ENCODE measurements around the gene TDRD1. TPM values are rescaled to one million over a fixed set of nuclear protein-coding genes. Genes with fewer than 3 reads are reported as not detected.

The TDRD1 gene
- total RNA-seq, 5 donors from 2014 or later (not counting 1 experiment from before 2014, with no cell fraction given), result 0.12 to 0.38 (median 0.25) TPM; not detected in 1

DNA sequence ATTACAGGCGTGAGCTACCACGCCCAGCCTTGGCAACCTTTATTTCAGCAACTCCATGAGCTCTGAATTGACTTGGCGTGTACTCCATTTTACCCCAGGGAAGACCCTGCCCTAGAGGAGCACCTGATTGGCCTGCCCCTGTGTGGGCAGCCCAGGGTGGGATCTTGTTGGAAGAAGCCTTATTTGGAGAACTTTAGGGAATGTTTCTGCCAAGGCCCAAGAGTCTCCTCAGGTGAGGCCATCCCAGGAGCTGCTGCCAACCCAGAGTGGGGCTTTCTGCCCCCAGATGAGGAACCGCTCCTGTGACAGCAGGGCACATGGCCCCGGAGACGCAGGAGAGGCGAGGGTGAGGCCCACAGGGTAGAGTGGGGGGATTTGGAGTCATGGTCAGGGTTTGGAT is 101.9 kb downstream of the TDRD1 start:
- ChIA-PET POLR2A (no interaction called here), CTCF (no interaction called here)
- no peaks in the 10 kb centered on the region for H3K4me1 Mint-ChIP-seq
- H3K36me3 Mint-ChIP-seq, result no peaks in the 10 kb centered on the region
- no peak overlapping the region for H3K4me3 Mint-ChIP-seq
- Histone ChIP-seq H3K4me1 (ENCODE audit: control insufficient read depth in 1 of 2, extremely low read depth in 1 of 2, insufficient read depth in 2 of 2, low read length in 2 of 2) (no peaks in the 10 kb centered on the region), H3K9me3 (no peaks in the 10 kb centered on the region), H3K27ac (ENCODE audit: low read length) (no peak overlapping the region), H3K27me3 (replicated peaks in 1 of 2; ENCODE audit: control insufficient read depth in 2 of 2, extremely low read depth in 1 of 2, insufficient read depth in 2 of 2, low read length in 1 of 2) (peaks cover 0 to 30% of the 10 kb centered on the region in 2 experiments), H3K36me3 (ENCODE audit: control insufficient read depth in 2 of 2, extremely low read depth in 1 of 2, insufficient read depth in 1 of 2, low read length in 1 of 2) (no peaks in the 10 kb centered on the region), H3K4me3 (ENCODE audit: control insufficient read depth in 1 of 2, extremely low read depth in 1 of 2, low read length in 1 of 2) (no peak overlapping the region)
- H3K27ac Mint-ChIP-seq, result no peak overlapping the region
- WGBS (ENCODE audit: insufficient coverage), result 66% methylated on average over 4 of the region's 7 CpGs
- peaks cover 5 to 13% of the 10 kb centered on the region in 2 donors for H3K27me3 Mint-ChIP-seq
- no peak for ATAC-seq (replicated peaks in 1 of 4)
- no peak for DNase-seq
- no peaks in the 10 kb centered on the region for H3K9me3 Mint-ChIP-seq

DNA sequence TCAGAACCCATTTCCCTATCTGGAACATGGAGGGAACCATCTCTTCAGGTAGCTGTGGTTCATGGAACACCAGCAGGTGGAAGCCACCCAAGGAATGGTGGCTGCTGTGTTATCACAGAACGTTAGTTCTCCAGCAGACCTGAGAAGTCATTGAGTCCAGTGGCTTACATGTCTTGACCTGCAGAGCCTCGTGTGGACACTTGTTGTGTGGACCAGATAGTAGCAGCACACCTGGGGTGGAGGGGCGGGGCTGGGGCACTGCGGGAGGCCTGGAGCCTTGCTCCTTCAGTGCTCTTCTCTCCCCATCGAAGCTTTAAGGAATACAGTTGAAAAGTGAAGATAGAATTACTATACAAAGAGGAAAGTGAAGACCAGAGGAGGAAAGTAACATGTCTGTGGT is 102.3 kb downstream of the TDRD1 start:
- Mint-ChIP-seq H3K4me1 (no peaks in the 10 kb centered on the region), H3K36me3 (no peaks in the 10 kb centered on the region), H3K27ac (no peak overlapping the region), H3K9me3 (no peaks in the 10 kb centered on the region), H3K27me3 (peaks cover 5 to 13% of the 10 kb centered on the region in 2 donors), H3K4me3 (no peak overlapping the region)
- DNase-seq (no peak), ATAC-seq (replicated peaks in 1 of 4) (no peak)
- Histone ChIP-seq H3K4me3 (ENCODE audit: control insufficient read depth in 1 of 2, extremely low read depth in 1 of 2, low read length in 1 of 2) (no peak overlapping the region), H3K4me1 (ENCODE audit: control insufficient read depth in 1 of 2, extremely low read depth in 1 of 2, insufficient read depth in 2 of 2, low read length in 2 of 2) (no peaks in the 10 kb centered on the region), H3K9me3 (no peaks in the 10 kb centered on the region), H3K36me3 (ENCODE audit: control insufficient read depth in 2 of 2, extremely low read depth in 1 of 2, insufficient read depth in 1 of 2, low read length in 1 of 2) (no peaks in the 10 kb centered on the region), H3K27me3 (replicated peaks in 1 of 2; ENCODE audit: control insufficient read depth in 2 of 2, extremely low read depth in 1 of 2, insufficient read depth in 2 of 2, low read length in 1 of 2) (peaks cover 0 to 30% of the 10 kb centered on the region in 2 experiments), H3K27ac (ENCODE audit: low read length) (no peak overlapping the region)
- POLR2A ChIA-PET, result no interaction called here
- 84% methylated on average over 4 of the region's 5 CpGs for WGBS (ENCODE audit: insufficient coverage)
- CTCF ChIA-PET, result no interaction called here

Other genes starting within 250 kb of the TDRD1 start
- under 1 TPM; 0.09 to 0.90 (median 0.30) TPM for gene ADRB1, start 135.5 kb upstream of the TDRD1 start, total RNA-seq
- 10 to 100 TPM; 25.2 to 46.7 (median 27.0) TPM for gene CCDC186, start 5.2 kb upstream of the TDRD1 start, total RNA-seq
- gene VWA2, start 59.9 kb downstream of the TDRD1 start, total RNA-seq, result not detected
- 1 to 10 TPM; 1.0 to 3.8 (median 2.1) TPM for gene AFAP1L2, start 225.1 kb downstream of the TDRD1 start, total RNA-seq

Data from T-cell (primary cell).